HepG2 (cell line): ENCODE results near the gene TIAM2. TPM values are rescaled to one million over a fixed set of nuclear protein-coding genes. Genes with fewer than 3 reads are reported as not detected.

Experiments
- ATAC-seq: fragments of 200-7000 bp; cut with Tn5 transposase; 3 replicates; pipeline ENCODE4 v1.9.1; 2020; ENCODE audit warnings: mild to moderate bottlenecking, moderate library complexity
- BruUV-seq: library from RNA; stranded (reverse); fragments of 400-500 nt; replicated peaks from 2 replicates; lab custom pipeline; 2021; lab: Mats Ljungman, UMichigan
- CTCF ChIA-PET: fragments of 300-600 bp; formaldehyde crosslinking; extraction: SDS; loops from one replicate; lab custom pipeline; 2021; ENCODE audit warnings: low total read pairs, inconsistent platforms, low intra/inter-chr PET ratio; lab: Yijun Ruan, JAX
- POLR2A ChIA-PET: fragments of 350-600 bp; sonication (Branson Sonifier 250); formaldehyde crosslinking; loops from one replicate; lab custom pipeline; 2020; ENCODE audit warnings: antibody characterized with exemption, inconsistent platforms; lab: Yijun Ruan, JAX
- DNase-seq: peaks from one replicate; pipeline ENCODE4 v3.0.0-alpha.2; 2015; ENCODE audit warnings: low spot score
- FAIRE-seq: peaks from 3 replicates; lab custom pipeline; 2011; peaks lifted over from hg19 to GRCh38; lab: Jason Lieb, UNC
- H2AFZ ChIP-seq: one replicate; pipeline ENCODE4 v1.6.1; 2011; ENCODE audit warnings: low read length, inconsistent platforms
- H3K27ac ChIP-seq: fragments of 300-600 bp; 3 replicates; pipeline ENCODE4 v1.8.0; 2011; ENCODE audit warnings: mixed run types, mild to moderate bottlenecking, mixed read lengths, low read length, inconsistent platforms; ENCODE audit not compliant: insufficient read depth; ENCODE audit errors: extremely low read length
- H3K27me3 ChIP-seq, 2 experiments: fragments of 200-600 bp in 1 of 2; 2 replicates in 1 of 2; 3 replicates in 1 of 2; pipeline versions ENCODE4 v1.6.0 to v1.8.0; 2011; ENCODE audit warnings: low read length in 2 of 2, mild to moderate bottlenecking in 2 of 2, moderate library complexity in 2 of 2, inconsistent platforms in 1 of 2; ENCODE audit not compliant: insufficient read depth in 2 of 2, control insufficient read depth in 1 of 2
- H3K36me3 ChIP-seq, 2 experiments: fragments of 200-600 bp in 1 of 2; replicated peaks in 1 of 2; 2 replicates in 1 of 2; 3 replicates in 1 of 2; pipeline versions ENCODE4 v1.5.1 to v1.8.0; 2011; ENCODE audit warnings: low read length in 2 of 2, inconsistent platforms in 1 of 2; ENCODE audit not compliant: insufficient read depth in 2 of 2, control insufficient read depth in 1 of 2
- H3K4me1 ChIP-seq: 2 replicates; pipeline ENCODE4 v1.5.1; 2012; ENCODE audit warnings: low read length, inconsistent platforms; ENCODE audit not compliant: insufficient read depth
- H3K4me2 ChIP-seq: 2 replicates; pipeline ENCODE4 v1.6.0; 2011; ENCODE audit warnings: low read depth, low read length, inconsistent platforms
- H3K4me3 ChIP-seq, 3 experiments: fragments of 200-600 bp in 1 of 3; sonication (generic), shearing (Covaris generic) in 1 of 3; replicated peaks in 1 of 3; 2 replicates each; pipeline ENCODE4 v1.5.1; 2011 to 2016; ENCODE audit warnings: low read length in 3 of 3, inconsistent platforms in 2 of 3, low read depth in 2 of 3, mild to moderate bottlenecking in 2 of 3, control low read depth in 1 of 3, mixed read lengths in 1 of 3; ENCODE audit not compliant: insufficient read depth in 1 of 3
- H3K79me2 ChIP-seq: one replicate; pipeline ENCODE4 v1.6.1; 2011; ENCODE audit warnings: low read length, inconsistent platforms; ENCODE audit not compliant: insufficient read depth
- H3K9ac ChIP-seq: 2 replicates; pipeline ENCODE4 v1.6.0; 2011; ENCODE audit warnings: mild to moderate bottlenecking, low read depth, low read length, inconsistent platforms; ENCODE audit not compliant: insufficient read depth
- H3K9me3 ChIP-seq: 2 replicates; pipeline ENCODE4 v1.5.1; 2012; ENCODE audit warnings: mild to moderate bottlenecking, low read length
- H4K20me1 ChIP-seq: 2 replicates; pipeline ENCODE4 v1.6.0; 2011; ENCODE audit warnings: inconsistent platforms, mild to moderate bottlenecking, low read length, moderate library complexity; ENCODE audit not compliant: insufficient read depth
- DNMT3B ChIP-seq: conservative IDR thresholded peaks from 2 replicates; pipeline ENCODE4 v1.6.1; 2016; ENCODE audit warnings: missing biosample characterization, control low read depth
- FOSL1 ChIP-seq: sonication (generic); formaldehyde crosslinking; IDR thresholded peaks from 2 replicates; pipeline ENCODE4 v1.9.0; 2021; ENCODE audit warnings: missing genetic modification reagents, borderline replicate concordance
- FOSL2 ChIP-seq: sonication (generic); formaldehyde crosslinking; IDR thresholded peaks from 2 replicates; pipeline ENCODE4 v1.4.0; 2020; ENCODE audit warnings: missing genetic modification reagents
- HNRNPL ChIP-seq: fragments of 200-400 bp; formaldehyde crosslinking; IDR thresholded peaks from 2 replicates; pipeline ENCODE4 v1.6.1; 2017; ENCODE audit warnings: mild to moderate bottlenecking, low read depth, low read length
- SALL2 ChIP-seq: sonication (generic); formaldehyde crosslinking; IDR thresholded peaks from 2 replicates; pipeline ENCODE4 v1.8.1; 2023; ENCODE audit warnings: mild to moderate bottlenecking, missing genetic modification reagents, inconsistent platforms
- ZMAT5 ChIP-seq: sonication (generic); formaldehyde crosslinking; IDR thresholded peaks from 2 replicates; pipeline ENCODE4 v1.5.0; 2020; ENCODE audit warnings: mild to moderate bottlenecking, low read depth, missing genetic modification reagents, borderline replicate concordance
- ZNF644 ChIP-seq: IDR thresholded peaks from 2 replicates; pipeline ENCODE4 v1.6.1; 2016; ENCODE audit warnings: low read depth
- ZSCAN5A ChIP-seq: sonication (generic); formaldehyde crosslinking; IDR thresholded peaks from 2 replicates; pipeline ENCODE4 v1.8.0; 2022; ENCODE audit warnings: mild to moderate bottlenecking, missing genetic modification reagents, borderline replicate concordance
- WGBS: methylation state at CpG from one replicate; pipeline ENCODE4 v1.1.6; 2017; ENCODE audit warnings: low lambda C conversion rate; 5-methylcytosine and 5-hydroxymethylcytosine counted together
- in situ Hi-C: cut with HindIII; loops from 2 replicates; pipeline ENCODE4 v1.10.0; 2017; ENCODE audit warnings: low pct_unique_long_range_greater_than_20kb; ENCODE audit not compliant: extremely low pct_ligation_motif_present
- intact Hi-C: fragments of 100-400 bp; cut with micrococcal nuclease; formaldehyde crosslinking; loops from one replicate; pipeline ENCODE4 v1.10.0; 2022; ENCODE audit not compliant: unreplicated experiment
- polyA plus RNA-seq, 8 experiments: library from polyadenylated mRNA; depleted of rRNA in 3 of 8; stranded (reverse) in 7 of 8; unstranded in 1 of 8; fragments of >200 nt; fragmentation: Illumina TruSeq in 4 of 8; extraction: Trizol in 4 of 8; gene quantifications; 2 replicates each; pipeline versions ENCODE4 v1.2.1 to v1.2.3, GENCODE V29; 2011 to 2016; ENCODE audit warnings: low read depth in 4 of 8, missing spikeins in 1 of 8, mixed read lengths in 1 of 8; ENCODE audit not compliant: insufficient read depth in 1 of 8
- total RNA-seq, 5 experiments: library from RNA; depleted of rRNA; stranded (reverse); fragments of >200 nt; fragmentation: Illumina TruSeq; extraction: Trizol; gene quantifications; 2 replicates each; pipeline ENCODE4 v1.2.3, GENCODE V29; 2016; ENCODE audit warnings: low read depth in 1 of 5
- TF ChIP-seq, protein P1 (sequence below): sonication (generic); IDR thresholded peaks from 2 replicates; pipeline ENCODE4 v1.6.1; 2016; ENCODE audit warnings: low read depth, borderline replicate concordance

TIAM2 gene
- total and polyA plus RNA-seq, 2 of the 13 experiments (the other 11 are each of a cell fraction or from before 2014, with no cell fraction given): 4.1 to 4.5 TPM

DNA sequence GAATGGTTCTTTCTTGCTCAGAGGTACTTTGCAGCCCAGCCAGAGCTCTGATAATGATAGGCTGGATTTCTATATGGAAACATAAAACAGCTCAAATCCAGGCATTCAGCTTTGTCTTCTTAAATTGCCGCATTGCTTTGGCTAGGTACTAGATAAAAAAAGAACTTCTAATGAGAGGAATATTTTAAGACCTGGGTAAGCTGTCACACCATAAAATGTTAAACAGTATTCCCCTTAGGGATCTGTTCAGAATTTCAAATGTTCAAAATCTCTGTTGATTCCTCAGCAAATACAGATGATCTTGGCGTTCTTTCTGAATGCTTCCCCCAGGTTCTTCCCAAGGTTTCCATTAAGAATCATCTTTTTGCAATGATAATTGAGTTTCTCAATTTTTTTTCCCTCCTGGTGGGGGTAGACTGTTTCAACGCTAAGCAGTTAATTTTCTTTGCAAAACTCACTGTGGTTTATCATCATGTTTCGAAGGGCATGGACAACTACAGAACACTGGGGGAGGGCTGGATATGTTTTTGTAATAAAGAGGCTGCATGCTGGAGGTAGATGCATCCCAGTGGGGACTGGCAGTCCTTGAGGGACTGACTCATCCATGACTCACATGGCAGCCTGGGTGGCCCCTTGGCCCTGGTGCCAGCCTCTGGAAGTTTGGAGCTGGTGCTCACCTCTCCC is 31.0 kb downstream of the TIAM2 start:
- Histone ChIP-seq H3K27ac (no peak overlapping the region), H3K27me3 (no peaks in the 10 kb centered on the region), H3K9ac (no peak overlapping the region), H2AFZ (no peak overlapping the region), H4K20me1 (no peaks in the 10 kb centered on the region)
- CTCF ChIA-PET: no interaction called here
- no TSS peak for BruUV-seq
- no peak for FAIRE-seq
- intact Hi-C loops: no loop called here
- peak; percentile 41 for DNase-seq
- POLR2A ChIA-PET: no interaction called here
- no peak for TF ChIP-seq SALL2 (CRISPR knock-in tag)
- no peak for TF ChIP-seq HNRNPL
- no peak for TF ChIP-seq ZSCAN5A (CRISPR knock-in tag)
- peak; percentile 90 for TF ChIP-seq FOSL2 (CRISPR knock-in tag)
- no peak for TF ChIP-seq ZMAT5 (CRISPR knock-in tag)
- TF ChIP-seq, protein P1, sequence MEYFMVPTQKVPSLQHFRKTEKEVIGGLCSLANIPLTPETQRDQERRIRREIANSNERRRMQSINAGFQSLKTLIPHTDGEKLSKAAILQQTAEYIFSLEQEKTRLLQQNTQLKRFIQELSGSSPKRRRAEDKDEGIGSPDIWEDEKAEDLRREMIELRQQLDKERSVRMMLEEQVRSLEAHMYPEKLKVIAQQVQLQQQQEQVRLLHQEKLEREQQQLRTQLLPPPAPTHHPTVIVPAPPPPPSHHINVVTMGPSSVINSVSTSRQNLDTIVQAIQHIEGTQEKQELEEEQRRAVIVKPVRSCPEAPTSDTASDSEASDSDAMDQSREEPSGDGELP: no peak
- no peak for TF ChIP-seq DNMT3B (CRISPR knock-in tag)
- 0 out of 2 replicates have a peak, but pooled peaks have one; percentile 41 for TF ChIP-seq FOSL1
- TF ChIP-seq ZNF644 (CRISPR knock-in tag): peak; percentile 64; the same call in 1 of the 2 replicates
- TF ChIP-seq, all 625 proteins: peak for 3
- ATAC-seq: peak; percentile 72
- H3K4me3 ChIP-seq: no peak overlapping the region
- no peaks in the 10 kb centered on the region for H3K9me3 ChIP-seq
- H3K36me3 ChIP-seq: no peaks in the 10 kb centered on the region
- no peaks in the 10 kb centered on the region for H3K79me2 ChIP-seq
- 70% methylated on average over 4 of the region's 4 CpGs for WGBS
- peaks cover 9% of the 10 kb centered on the region for H3K4me1 ChIP-seq
- in situ Hi-C loops: no loop called here
- H3K4me2 ChIP-seq: no peak overlapping the region
